DND-41 (cell line): ENCODE measurements around the gene CCDC106.

Source experiments
- EZH2 ChIP-seq: IDR thresholded peaks from 3 replicates; pipeline ENCODE4 v1.6.1; 2012; ENCODE audit warnings: borderline replicate concordance, low read depth, mild to moderate bottlenecking, moderate library complexity, low read length, inconsistent platforms; ENCODE audit not compliant: severe bottlenecking
- TF ChIP-seq, protein P1 (sequence below): IDR thresholded peaks from 2 replicates; pipeline ENCODE4 v1.5.1; 2012; ENCODE audit warnings: borderline replicate concordance, low read length, moderate library complexity, mild to moderate bottlenecking; ENCODE audit not compliant: poor library complexity, severe bottlenecking; ENCODE audit errors: extremely low read depth

DNA sequence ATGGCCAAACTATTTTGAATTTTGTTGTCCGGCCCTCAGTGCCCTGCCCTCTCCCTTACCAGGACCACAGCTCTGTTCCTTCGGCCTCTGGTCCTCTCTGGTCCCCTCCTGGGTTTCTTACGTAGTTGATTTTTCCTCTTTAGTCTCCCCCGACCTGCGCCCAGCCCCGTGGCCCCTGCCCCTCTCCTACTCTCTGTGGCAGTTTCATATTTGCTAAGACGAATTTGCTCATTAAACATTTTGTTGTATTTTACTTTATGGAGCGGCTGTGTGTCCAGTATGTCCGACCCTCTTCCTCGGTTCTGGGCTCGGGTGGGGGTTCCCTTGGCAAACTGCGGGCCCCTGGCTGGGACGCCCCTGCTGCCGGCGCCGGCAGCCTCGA, 26.4 kb downstream of the CCDC106 start:
- TF ChIP-seq, protein P1, sequence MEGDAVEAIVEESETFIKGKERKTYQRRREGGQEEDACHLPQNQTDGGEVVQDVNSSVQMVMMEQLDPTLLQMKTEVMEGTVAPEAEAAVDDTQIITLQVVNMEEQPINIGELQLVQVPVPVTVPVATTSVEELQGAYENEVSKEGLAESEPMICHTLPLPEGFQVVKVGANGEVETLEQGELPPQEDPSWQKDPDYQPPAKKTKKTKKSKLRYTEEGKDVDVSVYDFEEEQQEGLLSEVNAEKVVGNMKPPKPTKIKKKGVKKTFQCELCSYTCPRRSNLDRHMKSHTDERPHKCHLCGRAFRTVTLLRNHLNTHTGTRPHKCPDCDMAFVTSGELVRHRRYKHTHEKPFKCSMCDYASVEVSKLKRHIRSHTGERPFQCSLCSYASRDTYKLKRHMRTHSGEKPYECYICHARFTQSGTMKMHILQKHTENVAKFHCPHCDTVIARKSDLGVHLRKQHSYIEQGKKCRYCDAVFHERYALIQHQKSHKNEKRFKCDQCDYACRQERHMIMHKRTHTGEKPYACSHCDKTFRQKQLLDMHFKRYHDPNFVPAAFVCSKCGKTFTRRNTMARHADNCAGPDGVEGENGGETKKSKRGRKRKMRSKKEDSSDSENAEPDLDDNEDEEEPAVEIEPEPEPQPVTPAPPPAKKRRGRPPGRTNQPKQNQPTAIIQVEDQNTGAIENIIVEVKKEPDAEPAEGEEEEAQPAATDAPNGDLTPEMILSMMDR = no peak
- no peak for TF ChIP-seq EZH2
